ENCODE measurements around the gene HSCB. TPM values are rescaled to one million over a fixed set of nuclear protein-coding genes. Genes with fewer than 3 reads are reported as not detected.
"Not testable (repeated sequence)": the region's sequence is repeated elsewhere in the genome, so short reads cannot be mapped to it uniquely, and the experiment has no call there.

HSCB gene
- total RNA-seq, 1 donor from 2014 or later, result 10.9 TPM

- peak; percentile 28 for ATAC-seq
Observed at GRCh38 chr22:28792491-28793383, 50.9 kb downstream of the HSCB start.

GRCh38 chr22:28793976-28794584, 52.2 kb downstream of the HSCB start:
- ATAC-seq, result no peak

- no peak for ATAC-seq
Observed at GRCh38 chr22:28795071-28795693, 53.3 kb downstream of the HSCB start.

- ATAC-seq, result no peak
Observed at GRCh38 chr22:28795932-28796856, 54.4 kb downstream of the HSCB start.

GRCh38 chr22:28798810-28799605, 57.2 kb downstream of the HSCB start:
- peak; percentile 79 for ATAC-seq

- peak; percentile 78 for ATAC-seq
Observed at GRCh38 chr22:28799606-28800307, 57.9 kb downstream of the HSCB start.

- ATAC-seq, result peak; percentile 96
Observed at GRCh38 chr22:28800308-28801041, 58.6 kb downstream of the HSCB start, which contains the start of gene XBP1. XBP1 (minus strand) TSS chr22:28800569.

- no peak for ATAC-seq
Observed at GRCh38 chr22:28801845-28802594, 60.2 kb downstream of the HSCB start.

GRCh38 chr22:28802595-28803123, 60.8 kb downstream of the HSCB start:
- ATAC-seq, result no peak

GRCh38 chr22:28805426-28805825, 63.6 kb downstream of the HSCB start:
- ATAC-seq, result not testable (repeated sequence)

Other genes starting within 250 kb of the HSCB start
- 5.5 TPM for gene TTC28, start 62.2 kb upstream of the HSCB start, total RNA-seq
- 14.9 TPM for gene CHEK2, start 219 bp upstream of the HSCB start, total RNA-seq
- gene CCDC117, start 30.7 kb downstream of the HSCB start, total RNA-seq, result 8.5 TPM
- 107 TPM for gene XBP1, start 58.5 kb downstream of the HSCB start, total RNA-seq
- gene ZNRF3, start 141.5 kb downstream of the HSCB start, total RNA-seq, result 6.4 TPM